ENCODE results near the gene MINDY2.

Gene MINDY2

GRCh38 chr15:58748852-58749531 is 22.1 kb upstream of the MINDY2 start:
- DNase-seq (ENCODE audit: low read depth, low spot score), result no peak
- H3K9ac ChIP-seq (ENCODE audit: insufficient read length), result peak overlapping the region; percentile 65
- H3K36me3 ChIP-seq (ENCODE audit: insufficient read depth, low read length), result no peaks in the 10 kb centered on the region
- H3K9me3 ChIP-seq (ENCODE audit: low read depth, low read length), result no peaks in the 10 kb centered on the region
- TF ChIP-seq FOXP2 (optimal IDR thresholded peaks at IDR 0.05; ENCODE audit: control extremely low read depth, extremely low read length, insufficient read depth) (no peak), EZH2 (IDR thresholded peaks at IDR 0.05) (no peak), POLR2AphosphoS5 (IDR thresholded peaks at IDR 0.05; ENCODE audit: borderline replicate concordance, low read depth, low read length) (no peak)
- H3K4me3 ChIP-seq, result peak overlapping the region; percentile 80
- peak overlapping the region; percentile 91 for H3K27ac ChIP-seq

DNA sequence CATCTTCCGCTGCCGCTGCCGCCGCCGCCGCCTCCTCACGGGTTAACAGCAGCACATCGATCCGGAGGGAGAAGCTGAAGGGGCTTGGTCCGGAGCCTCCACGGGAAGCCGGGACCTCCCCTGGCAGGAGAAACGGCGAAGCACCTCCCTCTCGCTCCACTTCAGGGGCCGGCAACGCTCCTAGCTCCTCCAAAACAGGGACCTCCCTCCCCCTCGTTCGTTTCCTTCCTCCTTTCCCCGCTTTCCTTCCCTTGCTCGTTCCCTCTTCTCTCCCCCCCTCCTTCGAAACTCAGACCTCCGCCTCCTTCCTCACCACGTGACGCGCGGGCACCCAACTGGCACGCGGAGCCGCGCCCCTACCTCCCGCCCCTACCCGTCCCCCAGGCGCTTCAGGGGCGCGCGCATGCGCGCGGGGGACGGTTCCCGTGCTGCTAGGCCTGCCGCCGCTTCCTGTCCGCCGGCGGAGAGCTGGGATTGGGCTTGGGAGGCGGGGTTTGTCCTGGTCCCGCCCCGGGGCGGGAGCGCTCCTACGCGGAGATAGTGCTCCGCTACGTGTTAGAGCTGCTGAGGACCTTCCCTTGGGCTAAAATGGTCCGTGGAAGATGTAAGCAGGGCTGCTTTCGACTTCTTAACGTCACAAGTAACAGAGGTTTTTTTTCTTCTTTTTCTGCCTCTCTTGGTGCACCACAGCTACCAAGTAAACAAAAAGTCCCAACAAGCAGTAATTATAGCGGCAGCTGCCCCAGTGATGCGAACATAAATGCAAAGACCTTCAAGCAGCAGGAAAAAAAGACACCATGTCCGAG is 21.4 kb upstream of the MINDY2 start, which contains the start of gene ADAM10:
TSS of gene ADAM10 (minus strand) at position 176 of the 806 bp plus-strand sequence. CDS start at position 3, 173 bp downstream.
- H3K27ac ChIP-seq, result peak within 1 kb of the TSS; percentile 91
- TF ChIP-seq EZH2 (IDR thresholded peaks at IDR 0.05) (no peak), FOXP2 (optimal IDR thresholded peaks at IDR 0.05; ENCODE audit: control extremely low read depth, extremely low read length, insufficient read depth) (no peak), POLR2AphosphoS5 (IDR thresholded peaks at IDR 0.05; ENCODE audit: borderline replicate concordance, low read depth, low read length) (peak; percentile 79)

GRCh38 chr15:58752716-58753115 is 18.4 kb upstream of the MINDY2 start:
- Histone ChIP-seq H3K9me3 (ENCODE audit: low read depth, low read length) (no peaks in the 10 kb centered on the region), H3K9ac (ENCODE audit: insufficient read length) (no peak overlapping the region), H3K27ac (no peak overlapping the region), H3K4me3 (no peak overlapping the region), H3K36me3 (ENCODE audit: insufficient read depth, low read length) (no peaks in the 10 kb centered on the region)
- TF ChIP-seq FOXP2 (optimal IDR thresholded peaks at IDR 0.05; ENCODE audit: control extremely low read depth, extremely low read length, insufficient read depth), result no peak
- TF ChIP-seq EZH2 (IDR thresholded peaks at IDR 0.05), result no peak
- no peak for TF ChIP-seq POLR2AphosphoS5 (IDR thresholded peaks at IDR 0.05; ENCODE audit: borderline replicate concordance, low read depth, low read length)
- DNase-seq (ENCODE audit: low read depth, low spot score), result no peak

More for the DNA sequence above, 21.4 kb upstream of the MINDY2 start, which contains the start of gene ADAM10:
- no peaks in the 10 kb centered on the region for H3K9me3 ChIP-seq (ENCODE audit: low read depth, low read length)
- peak within 1 kb of the TSS; percentile 80 for H3K4me3 ChIP-seq
- DNase-seq (ENCODE audit: low read depth, low spot score), result peak; percentile 81
- H3K36me3 ChIP-seq (ENCODE audit: insufficient read depth, low read length), result no peaks in the 10 kb centered on the region
- peak within 1 kb of the TSS; percentile 65 for H3K9ac ChIP-seq (ENCODE audit: insufficient read length)

DNA sequence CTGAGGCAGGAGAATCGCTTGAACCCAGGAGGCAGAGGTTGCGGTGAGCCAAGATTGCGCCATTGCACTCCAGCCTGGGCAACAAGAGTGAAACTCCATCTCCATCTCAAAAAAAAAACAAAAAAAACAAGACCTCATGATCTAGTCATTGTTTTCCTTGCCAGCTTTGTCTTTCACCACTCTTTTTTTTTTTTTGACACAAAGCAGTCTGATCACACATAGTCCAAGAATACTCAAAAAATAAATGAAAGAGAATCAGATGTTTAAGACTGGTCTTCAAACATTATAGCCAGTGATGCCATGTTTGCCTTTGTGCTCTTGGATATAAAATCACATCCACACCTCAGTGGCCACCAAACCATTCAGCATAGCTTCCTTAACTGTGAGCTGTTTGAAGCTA is 15.8 kb upstream of the MINDY2 start:
- Histone ChIP-seq H3K9me3 (ENCODE audit: low read depth, low read length) (no peaks in the 10 kb centered on the region), H3K27ac (no peak overlapping the region), H3K4me3 (no peak overlapping the region), H3K9ac (ENCODE audit: insufficient read length) (no peak overlapping the region), H3K36me3 (ENCODE audit: insufficient read depth, low read length) (no peaks in the 10 kb centered on the region)
- no peak for DNase-seq (ENCODE audit: low read depth, low spot score)
- TF ChIP-seq EZH2 (IDR thresholded peaks at IDR 0.05), result no peak
- no peak for TF ChIP-seq FOXP2 (optimal IDR thresholded peaks at IDR 0.05; ENCODE audit: control extremely low read depth, extremely low read length, insufficient read depth)
- TF ChIP-seq POLR2AphosphoS5 (IDR thresholded peaks at IDR 0.05; ENCODE audit: borderline replicate concordance, low read depth, low read length), result no peak

DNA sequence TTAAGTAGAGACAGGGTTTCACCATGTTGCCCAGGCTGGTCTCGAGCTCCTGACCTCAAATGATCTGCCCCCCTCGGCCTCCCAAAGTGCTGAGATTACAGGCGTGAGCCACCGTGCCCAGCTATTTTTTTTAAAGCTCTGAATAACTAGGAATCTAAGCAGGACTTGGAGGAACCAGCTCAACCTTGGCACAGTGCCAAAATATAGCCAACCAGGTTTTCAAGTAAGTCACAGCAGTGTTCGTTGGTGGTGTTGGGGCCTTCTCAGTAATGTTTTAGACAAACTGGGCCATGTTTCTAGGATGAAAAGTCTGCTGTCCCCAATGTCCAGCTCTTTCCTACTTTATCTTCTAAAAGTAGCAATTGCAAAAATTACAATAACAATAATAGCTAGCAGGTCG is 15.1 kb upstream of the MINDY2 start:
- no peak overlapping the region for H3K4me3 ChIP-seq
- TF ChIP-seq POLR2AphosphoS5 (IDR thresholded peaks at IDR 0.05; ENCODE audit: borderline replicate concordance, low read depth, low read length), result no peak
- TF ChIP-seq FOXP2 (optimal IDR thresholded peaks at IDR 0.05; ENCODE audit: control extremely low read depth, extremely low read length, insufficient read depth), result no peak
- no peak for TF ChIP-seq EZH2 (IDR thresholded peaks at IDR 0.05)
- no peak overlapping the region for H3K9ac ChIP-seq (ENCODE audit: insufficient read length)
- DNase-seq (ENCODE audit: low read depth, low spot score), result no peak
- H3K9me3 ChIP-seq (ENCODE audit: low read depth, low read length), result no peaks in the 10 kb centered on the region
- no peaks in the 10 kb centered on the region for H3K36me3 ChIP-seq (ENCODE audit: insufficient read depth, low read length)
- H3K27ac ChIP-seq, result no peak overlapping the region

DNA sequence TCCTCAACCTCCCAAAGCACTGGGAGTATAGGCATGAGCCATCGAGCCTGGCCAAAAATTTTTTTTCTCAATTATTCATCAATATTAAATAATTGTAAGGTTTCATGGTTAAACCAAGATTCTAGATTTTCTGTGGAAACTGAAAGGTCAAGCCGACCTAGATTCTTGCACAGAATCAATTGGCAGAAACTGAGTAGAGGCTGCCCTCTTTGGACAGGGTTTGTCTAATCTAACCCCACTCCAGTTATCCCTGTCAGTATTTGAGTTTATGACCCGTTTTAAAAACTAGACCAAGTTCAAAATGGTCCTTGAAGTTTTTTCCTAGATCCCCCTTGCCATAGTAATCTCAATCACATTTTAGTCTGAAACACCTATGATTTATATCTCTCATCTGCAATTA is 13.0 kb upstream of the MINDY2 start:
- no peak for DNase-seq (ENCODE audit: low read depth, low spot score)
- no peak overlapping the region for H3K27ac ChIP-seq

DNA sequence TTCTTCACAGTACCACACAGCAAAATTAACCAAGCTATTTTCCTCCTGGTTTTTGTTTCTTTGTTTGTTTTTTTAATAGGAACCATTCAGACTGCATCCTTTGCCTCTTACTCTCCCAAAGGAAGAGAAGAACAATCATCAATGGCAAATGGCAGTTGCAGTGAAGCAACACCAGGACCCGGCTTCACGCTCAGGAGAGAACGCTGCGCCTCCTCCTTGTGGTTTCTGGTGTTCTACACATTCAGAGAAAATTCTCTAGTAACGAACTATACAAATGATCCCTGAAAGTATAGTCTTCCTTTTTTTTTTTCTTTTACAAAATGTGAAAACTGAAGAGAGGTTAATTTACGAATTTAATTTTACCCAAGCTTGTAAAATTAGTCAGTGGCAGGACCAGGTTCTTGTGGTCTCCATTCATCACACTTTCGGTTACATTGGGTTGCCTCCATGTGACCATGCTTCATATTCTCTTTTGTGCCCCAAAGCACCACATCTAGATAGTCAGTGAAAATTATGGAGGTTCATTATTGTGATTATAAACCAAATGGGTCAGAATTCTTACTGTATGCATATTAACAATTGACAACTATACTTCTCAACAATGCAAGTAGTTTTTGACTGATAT is 10.6 kb upstream of the MINDY2 start:
- no peak for DNase-seq (ENCODE audit: low read depth, low spot score)
- no peaks in the 10 kb centered on the region; the same call in 1 of the 2 replicates for H3K9me3 ChIP-seq (ENCODE audit: low read depth, low read length)

More for the DNA sequence above, 13.0 kb upstream of the MINDY2 start:
- no peaks in the 10 kb centered on the region for H3K36me3 ChIP-seq (ENCODE audit: insufficient read depth, low read length)
- no peak overlapping the region for H3K9ac ChIP-seq (ENCODE audit: insufficient read length)
- TF ChIP-seq POLR2AphosphoS5 (IDR thresholded peaks at IDR 0.05; ENCODE audit: borderline replicate concordance, low read depth, low read length), result no peak
- TF ChIP-seq EZH2 (IDR thresholded peaks at IDR 0.05), result no peak
- no peak for TF ChIP-seq FOXP2 (optimal IDR thresholded peaks at IDR 0.05; ENCODE audit: control extremely low read depth, extremely low read length, insufficient read depth)
- H3K4me3 ChIP-seq, result no peak overlapping the region
- no peaks in the 10 kb centered on the region for H3K9me3 ChIP-seq (ENCODE audit: low read depth, low read length)

DNA sequence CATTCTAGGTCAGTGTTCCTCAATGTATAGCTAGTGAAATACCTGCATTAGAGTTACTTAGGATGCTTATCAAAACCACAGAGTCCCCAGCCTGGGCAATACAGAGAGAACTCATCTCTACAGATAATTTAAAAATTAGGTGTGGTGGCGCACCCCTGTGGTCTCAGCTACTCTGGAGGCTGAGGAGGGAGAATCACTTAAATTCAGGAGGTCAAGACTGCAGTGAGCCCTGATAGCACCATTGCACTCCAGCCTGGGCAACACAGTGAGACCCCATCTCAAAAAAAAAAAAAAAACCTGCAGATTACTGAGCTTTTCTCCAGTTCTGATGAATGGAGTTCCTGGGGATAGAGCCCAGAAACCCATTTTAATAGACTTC is 10.1 kb upstream of the MINDY2 start:
- no peak for DNase-seq (ENCODE audit: low read depth, low spot score)
- no peaks in the 10 kb centered on the region; the same call in 1 of the 2 replicates for H3K9me3 ChIP-seq (ENCODE audit: low read depth, low read length)
- no peak overlapping the region for H3K9ac ChIP-seq (ENCODE audit: insufficient read length)
- no peaks in the 10 kb centered on the region for H3K36me3 ChIP-seq (ENCODE audit: insufficient read depth, low read length)
- H3K27ac ChIP-seq, result no peak overlapping the region
- TF ChIP-seq FOXP2 (optimal IDR thresholded peaks at IDR 0.05; ENCODE audit: control extremely low read depth, extremely low read length, insufficient read depth), result no peak
- TF ChIP-seq POLR2AphosphoS5 (IDR thresholded peaks at IDR 0.05; ENCODE audit: borderline replicate concordance, low read depth, low read length), result no peak
- no peak for TF ChIP-seq EZH2 (IDR thresholded peaks at IDR 0.05)
- H3K4me3 ChIP-seq, result no peak overlapping the region

More for the DNA sequence above, 10.6 kb upstream of the MINDY2 start:
- Histone ChIP-seq H3K9ac (ENCODE audit: insufficient read length) (no peak overlapping the region), H3K4me3 (no peak overlapping the region), H3K27ac (no peak overlapping the region), H3K36me3 (ENCODE audit: insufficient read depth, low read length) (no peaks in the 10 kb centered on the region)
- TF ChIP-seq FOXP2 (optimal IDR thresholded peaks at IDR 0.05; ENCODE audit: control extremely low read depth, extremely low read length, insufficient read depth) (no peak), POLR2AphosphoS5 (IDR thresholded peaks at IDR 0.05; ENCODE audit: borderline replicate concordance, low read depth, low read length) (no peak), EZH2 (IDR thresholded peaks at IDR 0.05) (no peak)
